HG02610 (cell line): ENCODE results near the gene ZNF525.
"Not testable (repeated sequence)": the region's sequence is repeated elsewhere in the genome, so short reads cannot be mapped to it uniquely, and the experiment has no call there.

ENCODE experiments used
- ATAC-seq: cut with Tn5 transposase; IDR thresholded peaks from one replicate; pipeline ENCODE4 v1.9.1; 2021; ENCODE audit warnings: mild to moderate bottlenecking, moderate library complexity; ENCODE audit not compliant: unreplicated experiment

Gene ZNF525

GRCh38 chr19:53365134-53365898 is at the start of gene ZNF525:
Gene ZNF525 (plus strand): TSS chr19:53365705. CDS start chr19:53372282, 6,577 bp downstream.
- peak; percentile 98 for ATAC-seq

GRCh38 chr19:53328967-53329366 is 36.5 kb upstream of the ZNF525 start:
- no peak for ATAC-seq

DNA sequence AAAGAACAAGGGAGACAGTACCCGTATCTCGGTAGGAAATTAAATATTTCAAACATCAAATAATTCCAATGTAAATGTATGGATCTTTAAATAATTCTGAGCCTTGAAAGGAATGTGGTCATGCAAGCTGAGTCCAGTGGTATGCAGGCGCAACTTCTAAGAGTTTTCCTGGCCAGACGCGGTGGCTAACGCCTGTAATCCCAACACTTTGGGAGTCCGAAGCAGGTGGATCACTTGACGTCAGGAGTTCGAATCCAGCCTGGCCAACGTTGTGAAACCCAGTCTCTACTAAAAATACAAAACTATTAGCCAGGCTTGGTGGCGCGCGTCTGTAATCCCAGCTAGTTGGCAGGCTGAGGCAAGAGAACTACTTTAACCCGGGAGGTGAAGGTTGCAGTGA is 33.0 kb upstream of the ZNF525 start:
- ATAC-seq: no peak

GRCh38 chr19:53333066-53333462 is 32.4 kb upstream of the ZNF525 start:
- no peak for ATAC-seq

DNA sequence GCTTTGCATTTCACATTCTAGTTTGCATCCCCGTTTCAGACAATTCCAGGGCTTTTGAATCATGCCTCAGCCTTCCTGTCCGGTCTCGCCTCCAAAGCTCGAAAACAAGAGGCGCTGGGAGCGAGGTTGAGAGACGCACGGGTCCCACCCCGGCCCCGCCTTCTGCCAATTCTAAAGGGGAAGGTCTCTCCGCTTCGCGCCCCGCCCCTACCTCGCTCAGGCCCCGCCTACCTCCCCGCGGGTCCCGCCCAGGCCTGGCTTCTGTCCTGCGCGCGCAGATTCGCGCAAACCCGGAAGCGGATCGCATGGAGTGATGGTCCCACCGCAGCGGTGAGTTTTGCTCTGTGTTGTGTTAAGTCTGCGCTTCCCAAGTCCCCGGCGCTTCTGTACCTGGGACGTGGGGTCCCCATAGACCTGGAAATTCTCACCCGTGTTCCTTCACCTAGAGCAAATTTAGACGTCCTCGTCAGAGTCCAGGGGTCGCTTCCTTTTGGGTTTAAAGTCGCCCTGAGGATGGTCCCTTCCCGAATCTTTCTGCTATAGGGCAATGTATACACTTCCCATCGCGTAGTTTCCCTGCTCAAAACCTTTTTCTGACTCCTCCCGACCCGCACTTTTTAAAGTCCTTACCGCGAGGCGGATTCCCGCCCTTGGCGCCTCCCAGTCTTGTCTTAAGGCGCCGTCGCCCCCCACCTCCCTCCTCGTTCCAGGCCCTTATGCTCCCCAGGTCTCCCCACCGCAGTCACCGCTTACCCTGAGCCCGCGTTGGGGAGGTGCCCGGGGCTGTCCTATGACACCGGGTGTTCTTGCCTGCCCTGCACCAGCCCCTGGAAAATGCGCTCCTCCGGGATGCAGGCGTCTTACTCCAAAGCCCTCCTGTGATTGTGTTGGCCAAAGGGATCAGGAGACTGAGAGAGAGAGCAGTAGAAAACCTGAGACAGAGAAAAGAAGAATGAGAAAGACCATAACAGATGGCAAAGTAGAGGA is 31.7 kb upstream of the ZNF525 start, which contains the start of gene ZNF845:
Gene ZNF845, plus strand, starts transcription at position 287 of the 987 bp plus-strand sequence. CDS start 7,559 bp downstream, outside the sequence.
- peak; percentile 98 for ATAC-seq

DNA sequence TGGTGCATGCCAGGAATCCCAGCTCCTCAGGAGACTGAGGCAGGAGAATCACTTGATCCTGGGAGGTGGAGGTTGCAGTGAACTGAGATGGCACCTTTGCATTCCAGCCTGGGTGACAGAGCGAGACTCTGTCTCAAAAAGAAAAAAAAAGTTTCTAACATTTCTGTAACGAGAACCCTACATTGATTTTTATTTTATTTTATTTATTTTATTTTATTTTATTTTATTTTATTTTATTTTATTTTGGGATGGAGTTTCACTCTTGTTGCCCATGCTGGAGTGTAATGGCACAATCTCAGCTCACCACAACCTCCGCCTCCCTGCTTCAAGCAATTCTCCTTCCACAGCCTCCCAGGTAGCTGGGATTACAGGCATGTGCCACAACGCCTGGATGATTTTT is 21.1 kb upstream of the ZNF525 start:
- not testable (repeated sequence) for ATAC-seq

GRCh38 chr19:53355739-53356138 is 9.8 kb upstream of the ZNF525 start:
- ATAC-seq: no peak

GRCh38 chr19:53357821-53358581 is 7.5 kb upstream of the ZNF525 start:
- ATAC-seq: no peak

- ATAC-seq: not testable (repeated sequence)
Measured at GRCh38 chr19:53360056-53360455, 5.4 kb upstream of the ZNF525 start.

GRCh38 chr19:53365899-53366493 is 491 bp downstream of the ZNF525 start:
- ATAC-seq: peak; percentile 34

DNA sequence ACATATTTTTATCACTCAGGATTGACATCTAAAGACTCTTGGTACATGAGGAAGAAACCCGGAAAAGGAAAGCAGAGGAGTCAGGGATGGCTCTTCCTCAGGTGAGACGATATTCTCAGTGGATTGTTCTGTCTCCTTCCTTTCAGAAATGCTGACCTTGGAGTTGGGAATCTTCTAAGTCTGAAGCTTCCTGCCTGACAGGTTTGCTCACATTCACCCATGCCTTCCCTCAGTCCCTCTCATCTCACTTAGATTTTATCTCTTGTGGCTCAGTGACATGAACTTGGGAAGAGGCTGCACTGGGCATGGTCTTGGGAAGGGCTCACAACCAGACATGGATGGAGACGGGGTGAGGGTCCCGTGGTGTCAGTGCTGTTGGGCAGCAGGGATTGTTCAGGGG is 6.7 kb downstream of the ZNF525 start:
- no peak for ATAC-seq

DNA sequence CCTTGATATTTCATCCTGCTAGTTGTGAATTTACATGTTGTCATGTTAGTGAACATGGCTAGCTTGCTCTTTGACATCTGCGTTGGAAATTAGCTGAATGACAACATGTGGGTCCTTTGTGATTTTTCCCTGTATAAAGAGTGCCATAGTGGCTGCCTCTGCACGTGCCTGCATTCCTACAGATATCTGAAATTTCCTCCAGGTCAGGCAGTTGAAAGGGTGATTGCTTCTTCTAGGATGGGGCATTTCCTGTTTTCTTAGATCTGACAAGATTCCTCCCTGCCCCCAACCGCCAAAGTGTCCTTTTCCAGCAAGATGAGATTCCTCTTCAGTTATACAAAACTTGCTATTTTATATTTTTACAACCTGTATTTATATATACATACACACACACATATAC is 8.8 kb downstream of the ZNF525 start:
- ATAC-seq: no peak

GRCh38 chr19:53374743-53375142 is 9.2 kb downstream of the ZNF525 start:
- ATAC-seq: no peak

DNA sequence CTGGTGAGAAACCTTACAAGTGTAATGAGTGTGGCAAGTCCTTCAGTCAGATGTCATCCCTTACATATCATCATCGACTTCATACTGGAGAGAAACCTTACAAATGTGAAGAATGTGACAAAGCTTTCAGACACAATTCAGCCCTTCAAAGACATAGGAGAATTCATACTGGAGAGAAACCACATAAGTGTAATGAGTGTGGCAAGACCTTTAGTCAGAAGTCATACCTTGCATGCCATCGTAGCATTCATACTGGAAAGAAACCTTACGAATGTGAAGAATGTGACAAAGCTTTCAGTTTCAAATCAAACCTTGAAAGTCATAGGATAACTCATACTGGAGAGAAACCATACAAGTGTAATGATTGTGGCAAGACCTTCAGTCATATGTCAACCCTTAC is 15.9 kb downstream of the ZNF525 start:
- no peak for ATAC-seq

DNA sequence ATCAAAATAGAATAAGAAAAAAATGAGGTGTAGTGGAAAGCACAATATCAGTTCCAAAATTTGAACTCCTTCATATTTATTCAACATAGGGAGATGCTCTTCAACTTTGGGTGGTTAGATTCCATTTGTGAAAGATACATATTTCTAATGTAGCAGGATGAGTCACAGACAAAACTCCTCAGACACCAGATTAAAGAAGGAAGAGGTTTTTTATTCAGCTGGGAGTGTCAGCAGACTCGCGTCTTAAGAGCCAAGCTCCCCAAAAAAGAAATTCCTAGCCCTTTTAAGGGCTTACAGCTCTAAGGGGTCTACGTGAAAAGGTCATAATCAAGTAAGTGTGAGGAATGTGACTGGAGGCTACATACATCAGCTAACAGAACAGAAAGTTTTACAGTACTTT is 22.7 kb downstream of the ZNF525 start:
- no peak for ATAC-seq

- ATAC-seq: no peak
Measured at GRCh38 chr19:53388904-53389303, 23.4 kb downstream of the ZNF525 start.

DNA sequence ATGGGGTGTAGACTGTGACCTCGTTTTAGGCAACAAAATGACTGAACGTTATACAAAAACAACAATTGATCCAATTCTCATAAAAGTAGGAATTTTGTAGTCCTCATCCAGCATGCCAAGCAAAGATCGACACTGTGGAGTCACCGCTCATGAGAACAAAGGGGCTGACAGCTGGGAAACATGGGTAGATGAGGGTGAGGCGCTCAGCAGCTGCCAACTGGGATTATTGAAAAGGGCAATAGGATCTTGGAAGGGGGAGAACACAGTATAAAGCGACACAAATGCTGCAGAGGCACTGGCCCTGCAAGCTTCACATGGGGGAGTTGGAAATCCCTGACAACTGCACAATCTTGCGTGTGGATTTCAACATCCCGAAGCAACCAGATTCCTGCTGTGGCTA is 24.1 kb downstream of the ZNF525 start:
- ATAC-seq: no peak

- ATAC-seq: no peak
Measured at GRCh38 chr19:53389978-53390377, 24.5 kb downstream of the ZNF525 start.

GRCh38 chr19:53394522-53394973 is 29.0 kb downstream of the ZNF525 start:
- ATAC-seq: no peak
